ENCODE data around the gene EPN1.

The EPN1 gene

DNA sequence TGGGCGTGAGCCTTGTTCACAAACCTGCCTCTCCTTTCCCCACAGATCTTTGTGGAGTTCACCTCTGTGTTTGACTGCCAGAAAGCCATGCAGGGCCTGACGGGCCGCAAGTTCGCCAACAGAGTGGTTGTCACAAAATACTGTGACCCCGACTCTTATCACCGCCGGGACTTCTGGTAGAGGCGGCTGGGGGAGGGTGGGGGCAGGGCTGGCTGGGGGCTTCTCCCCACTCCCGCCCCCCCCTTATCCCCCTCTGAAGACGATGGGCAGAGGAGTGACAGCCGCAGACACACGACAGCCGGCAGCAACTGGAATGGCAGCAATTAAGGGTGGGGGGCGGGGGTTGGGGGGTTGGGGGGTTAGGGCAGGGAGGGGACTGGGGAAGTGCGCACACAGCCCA lies 1.1 kb upstream of the EPN1 start:
- WGBS: 93% methylated on average over 4 of the region's 15 CpGs
- no peak overlapping the region for H2BK5ac ChIP-seq (ENCODE audit: low read depth, low read length, poor library complexity, severe bottlenecking)
- no peak overlapping the region for H2AK5ac ChIP-seq (ENCODE audit: low read length, severe bottlenecking)
- no peak overlapping the region for H3K23ac ChIP-seq (ENCODE audit: low read length in 2 of 2)
- H3K79me1 ChIP-seq (replicated peaks; ENCODE audit: low read length, poor library complexity, severe bottlenecking): peaks cover 2% of the 10 kb centered on the region
- H2BK12ac ChIP-seq (ENCODE audit: low read length in 2 of 2): no peak overlapping the region
- peak overlapping the region; percentile 25 for H3K27ac ChIP-seq (ENCODE audit: low read length, poor library complexity, severe bottlenecking)
- no peaks in the 10 kb centered on the region for H3K27me3 ChIP-seq (ENCODE audit: control insufficient read depth in 1 of 2, insufficient read depth in 1 of 2, low read length in 2 of 2)
- H3K4ac ChIP-seq (ENCODE audit: low read depth in 1 of 2, low read length in 2 of 2): no peak overlapping the region
- no peak overlapping the region for H4K8ac ChIP-seq (ENCODE audit: low read length)
- H3K4me2 ChIP-seq (ENCODE audit: low read length, poor library complexity, severe bottlenecking): no peak overlapping the region
- H2BK15ac ChIP-seq (ENCODE audit: low read depth, poor library complexity, severe bottlenecking): no peak overlapping the region
- peaks cover 42% of the 10 kb centered on the region for H3K4me1 ChIP-seq (ENCODE audit: control insufficient read depth, insufficient read depth, low read depth, low read length)
- peaks cover 54 to 55% of the 10 kb centered on the region in 2 experiments for H3K36me3 ChIP-seq (ENCODE audit: control insufficient read depth in 1 of 2, insufficient read depth in 2 of 2, low read depth in 1 of 2, low read length in 2 of 2)
- no peak overlapping the region for H2BK120ac ChIP-seq (ENCODE audit: low read depth, low read length)
- H3K4me3 ChIP-seq (ENCODE audit: insufficient read depth in 1 of 2, low read depth in 1 of 2, low read length in 2 of 2): no peak overlapping the region
- no peak for DNase-seq
- H3K9ac ChIP-seq (ENCODE audit: low read length): peak overlapping the region; percentile 97
- no peak overlapping the region for H2AFZ ChIP-seq (ENCODE audit: low read depth, low read length)
- no peak overlapping the region for H3K18ac ChIP-seq (ENCODE audit: low read depth in 1 of 2, low read length in 2 of 2)
- no peak overlapping the region for H4K91ac ChIP-seq (ENCODE audit: low read length)
- no peaks in the 10 kb centered on the region for H3K9me3 ChIP-seq (ENCODE audit: control insufficient read depth, low read length)
- no peak overlapping the region for H3K14ac ChIP-seq (ENCODE audit: low read length in 2 of 2)

DNA sequence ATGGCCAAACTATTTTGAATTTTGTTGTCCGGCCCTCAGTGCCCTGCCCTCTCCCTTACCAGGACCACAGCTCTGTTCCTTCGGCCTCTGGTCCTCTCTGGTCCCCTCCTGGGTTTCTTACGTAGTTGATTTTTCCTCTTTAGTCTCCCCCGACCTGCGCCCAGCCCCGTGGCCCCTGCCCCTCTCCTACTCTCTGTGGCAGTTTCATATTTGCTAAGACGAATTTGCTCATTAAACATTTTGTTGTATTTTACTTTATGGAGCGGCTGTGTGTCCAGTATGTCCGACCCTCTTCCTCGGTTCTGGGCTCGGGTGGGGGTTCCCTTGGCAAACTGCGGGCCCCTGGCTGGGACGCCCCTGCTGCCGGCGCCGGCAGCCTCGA lies 576 bp upstream of the EPN1 start:
- H3K36me3 ChIP-seq (ENCODE audit: control insufficient read depth in 1 of 2, insufficient read depth in 2 of 2, low read depth in 1 of 2, low read length in 2 of 2): peaks cover 54 to 55% of the 10 kb centered on the region in 2 experiments
- H2BK15ac ChIP-seq (ENCODE audit: low read depth, poor library complexity, severe bottlenecking): no peak overlapping the region
- peaks cover 2% of the 10 kb centered on the region for H3K79me1 ChIP-seq (replicated peaks; ENCODE audit: low read length, poor library complexity, severe bottlenecking)
- no peak overlapping the region for H2BK120ac ChIP-seq (ENCODE audit: low read depth, low read length)
- H4K8ac ChIP-seq (ENCODE audit: low read length): no peak overlapping the region
- H3K4me1 ChIP-seq (ENCODE audit: control insufficient read depth, insufficient read depth, low read depth, low read length): peaks cover 47% of the 10 kb centered on the region
- peak overlapping the region; percentile 6 for H3K27ac ChIP-seq (ENCODE audit: low read length, poor library complexity, severe bottlenecking)
- no peaks in the 10 kb centered on the region for H3K27me3 ChIP-seq (ENCODE audit: control insufficient read depth in 1 of 2, insufficient read depth in 1 of 2, low read length in 2 of 2)
- no peak overlapping the region for H2AK5ac ChIP-seq (ENCODE audit: low read length, severe bottlenecking)
- H2BK12ac ChIP-seq (ENCODE audit: low read length in 2 of 2): no peak overlapping the region
- H3K4ac ChIP-seq (ENCODE audit: low read depth in 1 of 2, low read length in 2 of 2): no peak overlapping the region
- 39% methylated on average over 10 of the region's 17 CpGs for WGBS
- peak overlapping the region; percentile 71 for H3K4me2 ChIP-seq (ENCODE audit: low read length, poor library complexity, severe bottlenecking)
- no peaks in the 10 kb centered on the region for H3K9me3 ChIP-seq (ENCODE audit: control insufficient read depth, low read length)
- H4K91ac ChIP-seq (ENCODE audit: low read length): no peak overlapping the region
- H3K4me3 ChIP-seq (ENCODE audit: insufficient read depth in 1 of 2, low read depth in 1 of 2, low read length in 2 of 2): peak overlapping the region; percentile 94 to 96
- no peak overlapping the region for H2BK5ac ChIP-seq (ENCODE audit: low read depth, low read length, poor library complexity, severe bottlenecking)
- no peak overlapping the region for H3K14ac ChIP-seq (ENCODE audit: low read length in 2 of 2)
- peak overlapping the region; percentile 97 for H3K9ac ChIP-seq (ENCODE audit: low read length)
- H2AFZ ChIP-seq (ENCODE audit: low read depth, low read length): no peak overlapping the region
- no peak for DNase-seq
- no peak overlapping the region for H3K23ac ChIP-seq (ENCODE audit: low read length in 2 of 2)
- no peak overlapping the region for H3K18ac ChIP-seq (ENCODE audit: low read depth in 1 of 2, low read length in 2 of 2)

DNA sequence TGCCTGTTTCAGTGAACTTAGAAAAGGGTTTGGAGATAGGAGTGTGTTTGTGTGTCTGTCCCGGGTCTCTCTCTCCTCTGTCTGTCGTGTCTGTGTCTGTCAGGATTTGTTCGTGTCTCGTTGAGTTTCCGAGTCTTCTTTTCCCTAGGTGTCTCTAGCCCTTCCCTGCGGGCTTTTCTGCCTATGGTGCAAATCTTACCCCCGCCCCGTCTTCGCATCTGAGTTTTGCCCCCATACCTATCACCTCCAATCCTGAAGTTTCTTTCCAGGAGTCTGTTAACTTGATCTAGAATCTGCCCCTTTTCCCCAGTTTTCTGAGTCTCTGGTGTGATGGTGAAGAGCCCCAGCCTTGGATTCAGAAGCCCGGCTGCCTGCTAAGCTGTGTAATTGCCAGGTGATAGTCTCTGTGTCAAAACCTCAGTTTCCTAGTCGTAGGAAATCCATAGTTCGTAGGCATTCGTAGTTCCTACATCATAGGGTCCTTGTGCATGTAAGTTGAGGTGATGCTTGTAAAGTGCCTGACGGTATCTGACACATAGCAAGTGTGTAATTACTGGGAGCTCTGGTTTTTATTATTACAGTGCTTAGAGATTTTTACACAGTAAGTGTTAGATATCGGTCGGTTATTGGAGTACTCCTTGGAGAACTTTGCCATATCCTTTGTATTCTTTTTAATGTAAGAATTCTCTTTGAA lies 782 bp downstream of the EPN1 start:
- WGBS: 20% methylated on average over 14 of the region's 16 CpGs
- H3K4me1 ChIP-seq (ENCODE audit: control insufficient read depth, insufficient read depth, low read depth, low read length): peaks cover 52% of the 10 kb centered on the region
- H3K4me2 ChIP-seq (ENCODE audit: low read length, poor library complexity, severe bottlenecking): peak overlapping the region; percentile 95
- H3K23ac ChIP-seq (ENCODE audit: low read length in 2 of 2): peak overlapping the region in 1 of 2 experiments; percentile 78
- H3K14ac ChIP-seq (ENCODE audit: low read length in 2 of 2): peak overlapping the region in 1 of 2 experiments; percentile 68
- H3K79me1 ChIP-seq (replicated peaks; ENCODE audit: low read length, poor library complexity, severe bottlenecking): peaks cover 2% of the 10 kb centered on the region
- H4K8ac ChIP-seq (ENCODE audit: low read length): peak overlapping the region; percentile 94
- H3K27ac ChIP-seq (ENCODE audit: low read length, poor library complexity, severe bottlenecking): peak overlapping the region; percentile 53
- no peak overlapping the region for H2AK5ac ChIP-seq (ENCODE audit: low read length, severe bottlenecking)
- peak overlapping the region in 1 of 2 experiments; percentile 84 for H3K18ac ChIP-seq (ENCODE audit: low read depth in 1 of 2, low read length in 2 of 2)
- no peaks in the 10 kb centered on the region for H3K27me3 ChIP-seq (ENCODE audit: control insufficient read depth in 1 of 2, insufficient read depth in 1 of 2, low read length in 2 of 2)
- H3K9me3 ChIP-seq (ENCODE audit: control insufficient read depth, low read length): no peaks in the 10 kb centered on the region
- no peak overlapping the region for H2BK5ac ChIP-seq (ENCODE audit: low read depth, low read length, poor library complexity, severe bottlenecking)
- H4K91ac ChIP-seq (ENCODE audit: low read length): no peak overlapping the region
- H2BK12ac ChIP-seq (ENCODE audit: low read length in 2 of 2): peak overlapping the region in 1 of 2 experiments; percentile 15
- H2BK120ac ChIP-seq (ENCODE audit: low read depth, low read length): no peak overlapping the region
- peak overlapping the region; percentile 80 to 83 for H3K4ac ChIP-seq (ENCODE audit: low read depth in 1 of 2, low read length in 2 of 2)
- H2BK15ac ChIP-seq (ENCODE audit: low read depth, poor library complexity, severe bottlenecking): no peak overlapping the region
- peak overlapping the region; percentile 97 for H3K9ac ChIP-seq (ENCODE audit: low read length)
- H3K36me3 ChIP-seq (ENCODE audit: control insufficient read depth in 1 of 2, insufficient read depth in 2 of 2, low read depth in 1 of 2, low read length in 2 of 2): peaks cover 54 to 55% of the 10 kb centered on the region in 2 experiments
- peak; percentile 33 for DNase-seq
- no peak overlapping the region for H2AFZ ChIP-seq (ENCODE audit: low read depth, low read length)
- H3K4me3 ChIP-seq (ENCODE audit: insufficient read depth in 1 of 2, low read depth in 1 of 2, low read length in 2 of 2): peak overlapping the region; percentile 94 to 96

DNA sequence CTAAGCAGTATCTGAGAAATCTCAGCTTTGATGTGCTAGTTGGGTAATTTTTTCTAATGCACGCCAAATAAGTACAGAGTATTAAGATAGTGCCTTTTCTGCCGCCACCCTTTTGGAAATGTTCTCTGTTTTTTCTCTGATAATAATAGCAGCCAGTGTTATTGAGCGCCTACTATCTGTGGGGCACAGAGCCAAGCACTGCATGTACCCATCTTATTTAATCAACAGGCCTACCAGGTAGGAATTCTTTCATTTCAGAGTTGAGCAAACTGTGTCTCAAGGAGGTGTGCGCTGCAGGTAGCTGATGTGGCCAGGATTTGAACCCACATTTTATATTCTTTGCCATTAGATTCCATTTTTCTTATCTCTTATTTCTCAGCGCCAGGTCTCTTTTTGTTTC lies 1.4 kb downstream of the EPN1 start:
- Histone ChIP-seq H2BK120ac (ENCODE audit: low read depth, low read length) (no peak overlapping the region), H2BK5ac (ENCODE audit: low read depth, low read length, poor library complexity, severe bottlenecking) (no peak overlapping the region), H3K36me3 (ENCODE audit: control insufficient read depth in 1 of 2, insufficient read depth in 2 of 2, low read depth in 1 of 2, low read length in 2 of 2) (peaks cover 51 to 56% of the 10 kb centered on the region in 2 experiments), H3K79me1 (replicated peaks; ENCODE audit: low read length, poor library complexity, severe bottlenecking) (peaks cover 2% of the 10 kb centered on the region), H2AFZ (ENCODE audit: low read depth, low read length) (no peak overlapping the region), H3K4me2 (ENCODE audit: low read length, poor library complexity, severe bottlenecking) (peak overlapping the region; percentile 35), H2AK5ac (ENCODE audit: low read length, severe bottlenecking) (no peak overlapping the region), H3K4me3 (ENCODE audit: insufficient read depth in 1 of 2, low read depth in 1 of 2, low read length in 2 of 2) (peak overlapping the region in 1 of 2 experiments; percentile 96), H3K14ac (ENCODE audit: low read length in 2 of 2) (no peak overlapping the region), H3K4ac (ENCODE audit: low read depth in 1 of 2, low read length in 2 of 2) (no peak overlapping the region), H2BK12ac (ENCODE audit: low read length in 2 of 2) (no peak overlapping the region), H2BK15ac (ENCODE audit: low read depth, poor library complexity, severe bottlenecking) (no peak overlapping the region), H4K8ac (ENCODE audit: low read length) (no peak overlapping the region), H3K4me1 (ENCODE audit: control insufficient read depth, insufficient read depth, low read depth, low read length) (peaks cover 51% of the 10 kb centered on the region), H3K23ac (ENCODE audit: low read length in 2 of 2) (no peak overlapping the region), H3K27me3 (ENCODE audit: control insufficient read depth in 1 of 2, insufficient read depth in 1 of 2, low read length in 2 of 2) (no peaks in the 10 kb centered on the region), H3K27ac (ENCODE audit: low read length, poor library complexity, severe bottlenecking) (no peak overlapping the region), H3K18ac (ENCODE audit: low read depth in 1 of 2, low read length in 2 of 2) (no peak overlapping the region), H3K9me3 (ENCODE audit: control insufficient read depth, low read length) (no peaks in the 10 kb centered on the region), H4K91ac (ENCODE audit: low read length) (no peak overlapping the region), H3K9ac (ENCODE audit: low read length) (peak overlapping the region; percentile 97)
- no peak for DNase-seq
- WGBS: 97% methylated on average over 5 of the region's 5 CpGs

Data from mesenchymal stem cell (in vitro differentiated cells and primary cell).